Naive B cell (primary cell): ENCODE results near the gene PCF11. TPM values are rescaled to one million over a fixed set of nuclear protein-coding genes. Genes with fewer than 3 reads are reported as not detected.
"Not testable (repeated sequence)": the region's sequence is repeated elsewhere in the genome, so short reads cannot be mapped to it uniquely, and the experiment has no call there.

ENCODE experiments used
- ATAC-seq, 2 donors: fragments of 150-1000 bp; cut with Tn5 transposase; 2 replicates each; pipeline ENCODE4 v1.10.0; 2021; ENCODE audit warnings: low read depth in 2 of 2, mild to moderate bottlenecking in 2 of 2, moderate library complexity in 2 of 2
- DNase-seq: peaks from one replicate; pipeline ENCODE4 v3.0.0; 2022
- H3K27ac Mint-ChIP-seq, 6 donors: one replicate each; pipeline ENCODE4 v1.8.0; 2020 to 2022; ENCODE audit warnings: mild to moderate bottlenecking in 6 of 6, mixed read lengths in 6 of 6, moderate library complexity in 5 of 6, inconsistent platforms in 2 of 6
- H3K27me3 Mint-ChIP-seq, 3 donors: one replicate each; pipeline ENCODE4 v1.8.0; 2021 to 2022; ENCODE audit warnings: mixed read lengths in 3 of 3, mild to moderate bottlenecking in 1 of 3
- H3K36me3 Mint-ChIP-seq, 2 donors: one replicate each; pipeline ENCODE4 v1.8.0; 2020 to 2022; ENCODE audit warnings: mixed read lengths in 2 of 2, inconsistent platforms in 1 of 2, mild to moderate bottlenecking in 1 of 2
- H3K4me1 Mint-ChIP-seq, 3 donors: one replicate each; pipeline ENCODE4 v1.8.0; 2020 to 2022; ENCODE audit warnings: mixed read lengths in 3 of 3, inconsistent platforms in 1 of 3, mild to moderate bottlenecking in 1 of 3, moderate library complexity in 1 of 3
- H3K4me3 Mint-ChIP-seq, 8 donors: one replicate each; pipeline ENCODE4 v1.8.0; 2020 to 2022; ENCODE audit warnings: mild to moderate bottlenecking in 8 of 8, mixed read lengths in 8 of 8, moderate library complexity in 8 of 8, inconsistent platforms in 2 of 8
- H3K9me3 Mint-ChIP-seq, 7 donors: one replicate each; pipeline ENCODE4 v1.8.0; 2020 to 2022; ENCODE audit warnings: mixed read lengths in 7 of 7, mild to moderate bottlenecking in 5 of 7, inconsistent platforms in 2 of 7, moderate library complexity in 1 of 7
- polyA plus RNA-seq, 6 donors: library from polyadenylated mRNA; unstranded; fragments of 300-500 nt; fragmentation: Illumina TruSeq; gene quantifications; one replicate each; pipeline ENCODE4 v1.2.3, GENCODE V29; 2021; ENCODE audit warnings: low read depth in 6 of 6

PCF11 gene
- polyA plus RNA-seq, 6 donors from 2014 or later, result 14.8 to 60.0 (median 39.6) TPM

DNA sequence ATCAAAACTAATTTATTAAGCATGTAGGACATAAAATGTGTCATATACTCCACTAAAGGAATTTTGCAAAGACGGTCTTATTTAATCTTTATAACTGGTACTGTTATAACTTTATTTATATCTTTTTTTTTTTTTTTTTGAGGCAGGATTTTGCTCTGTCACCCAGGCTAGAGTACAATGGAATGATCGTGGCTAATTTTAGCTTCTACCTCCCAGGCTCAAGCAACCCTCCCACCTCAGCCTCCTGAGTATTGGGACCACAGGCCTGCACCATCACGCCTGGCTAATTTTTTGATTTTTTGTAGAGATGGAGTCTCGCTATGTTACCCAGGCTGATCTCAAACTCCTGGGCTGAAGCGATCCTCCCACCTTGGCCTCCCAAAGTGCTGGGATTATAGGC lies 31.4 kb upstream of the PCF11 start:
- no peak for ATAC-seq
- no peaks in the 10 kb centered on the region for H3K27me3 Mint-ChIP-seq
- H3K9me3 Mint-ChIP-seq, result no peaks in the 10 kb centered on the region
- peaks cover 0 to 4% (median 0%) of the 10 kb centered on the region in 3 donors for H3K4me1 Mint-ChIP-seq
- H3K27ac Mint-ChIP-seq, result no peak overlapping the region
- DNase-seq, result no peak
- no peaks in the 10 kb centered on the region for H3K36me3 Mint-ChIP-seq
- H3K4me3 Mint-ChIP-seq, result no peak overlapping the region

DNA sequence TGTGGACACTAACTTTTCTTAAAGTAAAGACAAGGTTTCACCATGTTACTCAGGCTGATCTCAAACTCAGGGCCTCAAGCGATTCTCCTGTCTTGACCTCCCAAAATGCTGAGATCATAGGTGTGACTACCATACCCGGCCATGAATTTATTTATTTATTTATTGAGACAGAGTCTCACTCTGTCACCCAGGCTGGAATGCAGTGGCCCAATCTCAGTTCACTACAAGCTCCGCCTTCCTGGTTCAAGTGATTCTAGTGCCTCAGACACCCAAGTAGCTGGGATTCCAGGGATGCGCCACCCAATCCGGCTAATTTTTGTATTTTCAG lies 29.7 kb upstream of the PCF11 start:
- no peak for ATAC-seq
- H3K9me3 Mint-ChIP-seq, result no peaks in the 10 kb centered on the region

DNA sequence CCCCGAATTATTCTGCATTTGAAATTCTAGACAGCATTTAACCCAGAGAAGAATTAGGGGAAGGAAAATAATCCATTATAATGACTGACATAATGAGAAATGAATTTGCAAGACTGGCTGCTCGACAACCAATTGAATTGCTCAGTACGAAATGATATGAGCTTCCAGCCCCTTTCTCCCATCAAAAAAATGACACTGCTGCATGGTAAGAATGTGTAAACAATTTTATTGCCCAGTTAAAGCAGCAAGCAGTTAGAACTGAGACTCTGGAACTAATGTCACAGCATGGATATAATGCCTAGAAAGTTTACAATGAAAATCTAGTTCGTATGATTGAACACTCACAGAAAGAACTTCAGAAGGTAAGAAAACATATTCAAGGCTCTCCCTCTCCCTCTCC lies 24.7 kb upstream of the PCF11 start:
- no peaks in the 10 kb centered on the region for H3K9me3 Mint-ChIP-seq
- no peak overlapping the region for H3K27ac Mint-ChIP-seq
- ATAC-seq (no peak), DNase-seq (no peak)
- no peaks in the 10 kb centered on the region for H3K27me3 Mint-ChIP-seq
- H3K36me3 Mint-ChIP-seq, result no peaks in the 10 kb centered on the region
- H3K4me3 Mint-ChIP-seq, result no peak overlapping the region
- no peaks in the 10 kb centered on the region for H3K4me1 Mint-ChIP-seq

More for the DNA sequence above, 29.7 kb upstream of the PCF11 start:
- Mint-ChIP-seq H3K4me3 (no peak overlapping the region), H3K36me3 (no peaks in the 10 kb centered on the region), H3K27me3 (no peaks in the 10 kb centered on the region), H3K4me1 (peaks cover 0 to 4% (median 0%) of the 10 kb centered on the region in 3 donors), H3K27ac (no peak overlapping the region)
- DNase-seq, result no peak

- not testable (repeated sequence) for H3K9me3 Mint-ChIP-seq, H3K27me3 Mint-ChIP-seq, H3K4me3 Mint-ChIP-seq, H3K4me1 Mint-ChIP-seq, H3K27ac Mint-ChIP-seq, ATAC-seq, H3K36me3 Mint-ChIP-seq, DNase-seq
Observed at GRCh38 chr11:83133266-83133665, 23.7 kb upstream of the PCF11 start.

GRCh38 chr11:83139310-83139709 lies 17.6 kb upstream of the PCF11 start:
- peaks cover 3 to 12% (median 5%) of the 10 kb centered on the region in 7 donors for H3K9me3 Mint-ChIP-seq
- H3K36me3 Mint-ChIP-seq, result peaks cover 0 to 15% of the 10 kb centered on the region in 2 donors
- H3K4me3 Mint-ChIP-seq, result no peak overlapping the region
- ATAC-seq (no peak), DNase-seq (no peak)
- no peak overlapping the region for H3K27ac Mint-ChIP-seq
- peaks cover 6 to 9% (median 7%) of the 10 kb centered on the region in 3 donors for H3K4me1 Mint-ChIP-seq
- no peaks in the 10 kb centered on the region for H3K27me3 Mint-ChIP-seq

DNA sequence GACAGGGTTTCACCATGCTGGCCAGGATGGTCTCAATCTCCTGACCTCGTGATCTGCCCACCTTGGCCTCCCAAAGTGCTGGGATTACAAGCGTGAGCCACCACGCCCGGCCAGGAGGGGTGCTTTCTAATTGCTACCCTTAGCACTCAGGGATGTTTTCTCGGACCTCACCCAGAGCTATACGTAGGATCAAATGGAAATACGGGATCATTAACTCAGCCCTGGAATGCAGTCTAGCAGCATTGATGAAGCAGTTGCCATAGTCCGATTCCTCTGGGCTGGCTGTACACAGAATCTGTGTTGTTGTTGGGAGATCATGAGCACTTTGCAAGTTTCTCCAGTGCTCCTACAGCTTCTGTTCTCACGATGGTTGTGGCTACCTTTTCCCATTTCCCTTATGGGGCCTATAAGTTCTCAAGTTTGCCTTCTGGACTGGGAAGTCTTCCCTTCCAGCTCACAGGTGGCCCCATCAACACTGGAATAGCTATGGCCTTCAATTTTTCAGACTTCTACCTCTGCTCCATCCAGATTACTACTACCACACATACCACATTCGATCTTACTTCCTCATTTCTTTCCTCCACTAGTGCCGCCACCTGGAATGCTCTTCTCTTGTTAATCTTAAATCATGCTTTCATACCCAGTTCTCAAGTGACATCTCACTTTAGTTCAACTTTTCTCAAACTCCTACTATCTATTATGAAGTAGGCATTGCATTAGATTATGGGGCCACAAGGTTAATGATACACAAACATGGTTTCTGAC lies 16.1 kb upstream of the PCF11 start:
- Mint-ChIP-seq H3K4me3 (no peak overlapping the region), H3K27me3 (no peaks in the 10 kb centered on the region), H3K36me3 (peaks cover 0 to 15% of the 10 kb centered on the region in 2 donors), H3K9me3 (peaks cover 3 to 12% (median 5%) of the 10 kb centered on the region in 7 donors), H3K4me1 (peaks cover 6 to 9% (median 7%) of the 10 kb centered on the region in 3 donors), H3K27ac (peak overlapping the region in 1 of 6 donors; percentile 24)
- no peak for DNase-seq
- peak; percentile 81 to 95 for ATAC-seq

GRCh38 chr11:83147895-83148294 lies 9.0 kb upstream of the PCF11 start:
- no peak for ATAC-seq
- H3K27ac Mint-ChIP-seq, result peak overlapping the region in 2 of 6 donors; percentile 13 to 59
- no peaks in the 10 kb centered on the region for H3K27me3 Mint-ChIP-seq
- no peaks in the 10 kb centered on the region for H3K36me3 Mint-ChIP-seq
- DNase-seq, result no peak
- H3K9me3 Mint-ChIP-seq, result no peaks in the 10 kb centered on the region
- peaks cover 3 to 6% (median 6%) of the 10 kb centered on the region in 3 donors for H3K4me1 Mint-ChIP-seq
- H3K4me3 Mint-ChIP-seq, result no peak overlapping the region

DNA sequence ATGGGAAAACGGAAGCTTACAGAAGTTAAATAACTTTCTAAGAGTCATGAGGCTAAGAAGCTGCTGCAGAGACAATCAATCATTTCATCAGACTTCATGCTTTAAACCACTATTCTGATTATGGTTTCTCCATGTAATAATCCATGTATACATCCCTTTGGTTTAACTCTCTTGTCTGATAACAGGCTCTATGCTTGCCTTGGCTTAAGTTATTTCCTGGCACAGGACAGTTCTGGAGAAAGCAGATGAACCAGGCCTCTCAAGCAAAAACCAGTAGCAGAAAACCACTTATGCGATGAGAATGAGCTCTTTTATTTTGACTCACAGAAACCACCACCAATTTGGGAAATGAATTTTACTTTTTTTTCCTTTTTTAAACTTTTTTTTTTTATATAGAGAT lies 6.5 kb upstream of the PCF11 start:
- ATAC-seq, result no peak
- no peaks in the 10 kb centered on the region for H3K27me3 Mint-ChIP-seq
- H3K4me3 Mint-ChIP-seq, result no peak overlapping the region
- peaks cover 3 to 16% (median 9%) of the 10 kb centered on the region in 3 donors for H3K4me1 Mint-ChIP-seq
- no peak overlapping the region for H3K27ac Mint-ChIP-seq
- H3K36me3 Mint-ChIP-seq, result no peaks in the 10 kb centered on the region
- no peak for DNase-seq
- no peaks in the 10 kb centered on the region for H3K9me3 Mint-ChIP-seq

DNA sequence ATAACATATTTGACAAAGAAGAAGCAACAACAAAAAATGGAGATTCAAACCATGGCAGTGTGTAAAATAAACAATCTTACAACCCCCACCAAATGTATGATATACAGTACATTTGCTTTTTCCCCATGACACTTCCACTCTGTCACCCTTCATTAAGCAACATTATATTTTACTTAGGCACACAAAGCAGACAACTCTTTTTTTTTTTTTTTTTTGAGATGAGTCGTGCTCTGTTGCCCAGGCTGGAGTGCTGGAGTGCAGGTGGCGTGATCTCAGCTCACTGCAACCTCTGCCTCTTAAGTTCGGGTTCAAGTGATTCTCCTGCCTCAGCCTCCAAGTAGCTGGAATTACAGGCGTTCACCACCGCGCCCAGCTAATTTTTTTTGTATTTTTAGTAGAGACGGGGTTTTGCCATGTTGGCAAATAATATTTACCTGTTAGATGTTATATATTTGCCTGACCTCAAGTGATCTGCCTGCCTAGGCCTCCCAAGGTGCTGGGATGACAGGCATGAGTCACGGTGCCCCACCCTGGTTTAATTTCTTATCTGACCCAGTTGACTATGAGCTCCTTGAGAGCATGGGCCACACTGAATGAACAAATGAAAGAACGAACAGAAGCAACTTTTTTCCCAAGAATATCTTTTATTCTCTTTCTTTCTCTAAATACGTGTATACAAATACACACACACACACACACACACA lies 5.5 kb upstream of the PCF11 start:
- peak in 1 of 2 donors; percentile 24 for ATAC-seq
- DNase-seq, result no peak
- no peaks in the 10 kb centered on the region for H3K27me3 Mint-ChIP-seq
- H3K27ac Mint-ChIP-seq, result peak overlapping the region in 2 of 6 donors; percentile 6 to 70
- no peak overlapping the region for H3K4me3 Mint-ChIP-seq
- no peaks in the 10 kb centered on the region for H3K9me3 Mint-ChIP-seq
- H3K36me3 Mint-ChIP-seq, result no peaks in the 10 kb centered on the region
- H3K4me1 Mint-ChIP-seq, result peaks cover 3 to 25% (median 15%) of the 10 kb centered on the region in 3 donors

DNA sequence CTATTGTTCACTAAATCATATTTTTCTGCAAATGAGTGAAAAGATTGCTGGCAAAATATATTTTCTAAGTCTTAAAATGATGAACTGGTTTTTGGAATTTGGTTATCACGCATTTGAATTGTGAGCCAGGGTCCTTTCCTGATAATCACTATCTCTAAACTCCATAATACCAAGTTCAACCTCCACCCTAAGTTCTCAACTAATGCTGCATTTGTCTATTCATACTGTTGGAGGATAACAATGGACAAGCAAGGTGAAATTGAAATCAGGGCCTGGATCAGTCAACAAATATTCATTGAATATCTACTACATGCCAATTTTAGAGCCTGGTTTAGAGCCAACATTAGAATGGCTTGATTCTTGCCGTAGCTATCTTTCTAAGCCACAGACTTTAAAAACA lies 4.7 kb upstream of the PCF11 start:
- H3K27me3 Mint-ChIP-seq, result no peaks in the 10 kb centered on the region
- peaks cover 0 to 6% of the 10 kb centered on the region in 2 donors for H3K36me3 Mint-ChIP-seq
- H3K27ac Mint-ChIP-seq, result no peak overlapping the region
- DNase-seq, result no peak
- peaks cover 0 to 3% (median 0%) of the 10 kb centered on the region in 7 donors for H3K9me3 Mint-ChIP-seq
- ATAC-seq, result no peak
- H3K4me1 Mint-ChIP-seq, result peaks cover 3 to 27% (median 21%) of the 10 kb centered on the region in 3 donors
- peak overlapping the region in 1 of 8 donors; percentile 18 for H3K4me3 Mint-ChIP-seq

GRCh38 chr11:83153764-83154163 lies 3.2 kb upstream of the PCF11 start:
- H3K4me3 Mint-ChIP-seq, result peak overlapping the region in 1 of 8 donors; percentile 76
- H3K27me3 Mint-ChIP-seq, result no peaks in the 10 kb centered on the region
- peaks cover 0 to 3% (median 0%) of the 10 kb centered on the region in 7 donors for H3K9me3 Mint-ChIP-seq
- DNase-seq (no peak), ATAC-seq (no peak)
- peak overlapping the region in 2 of 6 donors; percentile 51 to 76 for H3K27ac Mint-ChIP-seq
- peaks cover 5 to 20% of the 10 kb centered on the region in 2 donors for H3K36me3 Mint-ChIP-seq
- H3K4me1 Mint-ChIP-seq, result peaks cover 0 to 30% (median 27%) of the 10 kb centered on the region in 3 donors

DNA sequence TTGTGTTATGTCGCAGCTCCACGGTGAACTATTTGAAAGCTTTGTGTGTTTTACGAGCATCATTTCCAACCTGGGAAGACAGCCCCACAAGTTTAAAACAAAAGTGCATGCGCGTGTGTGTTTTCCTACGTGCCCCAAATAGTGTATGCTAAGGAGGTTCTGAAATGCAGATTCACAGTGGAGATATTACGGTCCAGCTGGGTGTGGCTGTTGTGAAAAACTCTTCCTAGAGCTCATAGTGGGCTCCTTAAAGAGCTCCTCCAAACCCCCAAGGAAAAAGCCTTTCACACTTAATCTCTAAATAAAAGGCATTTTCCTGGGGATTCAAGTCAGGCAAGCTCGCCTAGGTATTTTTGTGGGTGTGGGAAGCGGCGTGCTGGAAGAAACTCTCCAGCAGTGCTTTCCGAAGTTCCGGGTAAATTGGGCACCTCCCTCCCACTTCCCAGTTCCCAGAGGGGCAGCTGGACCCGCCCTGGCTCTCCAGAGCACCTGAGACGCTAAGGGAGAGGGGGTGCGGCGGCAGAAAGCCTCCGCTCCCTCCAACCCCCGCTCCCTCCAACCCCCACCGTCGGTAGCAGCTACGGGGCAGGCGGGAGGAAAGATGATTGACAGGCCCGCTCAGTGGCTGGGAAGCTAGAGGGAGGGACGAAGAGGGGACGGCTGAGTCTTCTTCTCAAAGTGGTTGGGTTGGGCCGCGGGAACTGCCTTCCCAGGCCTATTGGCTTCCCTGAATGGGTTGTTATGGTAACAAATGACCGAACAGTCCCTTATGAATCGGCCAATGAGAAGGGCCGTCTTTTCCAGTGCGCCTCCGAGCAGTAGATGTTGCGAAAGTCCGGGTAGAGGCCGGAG lies 561 bp upstream of the PCF11 start:
- DNase-seq (peak; percentile 96), ATAC-seq (peak; percentile 85 to 88)
- H3K4me3 Mint-ChIP-seq, result peak overlapping the region; percentile 97 to 100 (median 100)
- peaks cover 11 to 20% of the 10 kb centered on the region in 2 donors for H3K36me3 Mint-ChIP-seq
- peaks cover 0 to 3% (median 0%) of the 10 kb centered on the region in 7 donors for H3K9me3 Mint-ChIP-seq
- H3K4me1 Mint-ChIP-seq, result peaks cover 18 to 49% (median 45%) of the 10 kb centered on the region in 3 donors
- peak overlapping the region; percentile 98 to 100 (median 100) for H3K27ac Mint-ChIP-seq
- no peaks in the 10 kb centered on the region for H3K27me3 Mint-ChIP-seq
